Ammon's horn (tissue), 1 donor: ENCODE results near the gene LMBR1.

Experiments used
- DNase-seq: peaks from one replicate; pipeline ENCODE4 v3.0.0-alpha.2; 2016; ENCODE audit warnings: low spot score

The LMBR1 gene

GRCh38 chr7:156692849-156693248 lies 200.1 kb downstream of the LMBR1 start:
- DNase-seq: no peak

GRCh38 chr7:156691764-156692163 lies 201.2 kb downstream of the LMBR1 start:
- no peak for DNase-seq

- no peak for DNase-seq
Measured at GRCh38 chr7:156684661-156685060, 208.3 kb downstream of the LMBR1 start.

GRCh38 chr7:156684251-156684650 lies 208.7 kb downstream of the LMBR1 start:
- DNase-seq: no peak

GRCh38 chr7:156682928-156683327 lies 210.1 kb downstream of the LMBR1 start:
- DNase-seq: no peak

GRCh38 chr7:156680281-156680680 lies 212.7 kb downstream of the LMBR1 start:
- no peak for DNase-seq

GRCh38 chr7:156677374-156678054 lies 215.5 kb downstream of the LMBR1 start:
- DNase-seq: no peak

GRCh38 chr7:156676263-156676662 lies 216.7 kb downstream of the LMBR1 start:
- no peak for DNase-seq

- no peak for DNase-seq
Measured at GRCh38 chr7:156675721-156676120, 217.3 kb downstream of the LMBR1 start.

GRCh38 chr7:156673902-156674301 lies 219.1 kb downstream of the LMBR1 start:
- no peak for DNase-seq

GRCh38 chr7:156673454-156673853 lies 219.5 kb downstream of the LMBR1 start:
- no peak for DNase-seq

- DNase-seq: no peak
Measured at GRCh38 chr7:156669035-156669828, 223.8 kb downstream of the LMBR1 start.

- DNase-seq: no peak
Measured at GRCh38 chr7:156668130-156668741, 224.7 kb downstream of the LMBR1 start.

- no peak for DNase-seq
Measured at GRCh38 chr7:156667110-156667426, 225.9 kb downstream of the LMBR1 start.

GRCh38 chr7:156666368-156667109 lies 226.4 kb downstream of the LMBR1 start:
- DNase-seq: no peak

- DNase-seq: no peak
Measured at GRCh38 chr7:156665101-156665500, 227.9 kb downstream of the LMBR1 start.

- DNase-seq: no peak
Measured at GRCh38 chr7:156662277-156662676, 230.7 kb downstream of the LMBR1 start.

GRCh38 chr7:156661637-156662036 lies 231.3 kb downstream of the LMBR1 start:
- DNase-seq: no peak

- no peak for DNase-seq
Measured at GRCh38 chr7:156659961-156660360, 233.0 kb downstream of the LMBR1 start.

- DNase-seq: no peak
Measured at GRCh38 chr7:156659203-156659602, 233.8 kb downstream of the LMBR1 start.

GRCh38 chr7:156657681-156658080 lies 235.3 kb downstream of the LMBR1 start:
- no peak for DNase-seq

- DNase-seq: no peak
Measured at GRCh38 chr7:156656598-156656997, 236.4 kb downstream of the LMBR1 start.

- DNase-seq: no peak
Measured at GRCh38 chr7:156655983-156656382, 237.0 kb downstream of the LMBR1 start.
